ENCODE results near the gene MED19. TPM values are rescaled to one million over a fixed set of nuclear protein-coding genes. Genes with fewer than 3 reads are reported as not detected.

The MED19 gene
- 10 to 100 TPM; 12.9 to 14.1 TPM for total RNA-seq

- peak within 1 kb of the TSS; percentile 94 for H3K4me3 Mint-ChIP-seq
- CTCF ChIA-PET = interaction anchor here (0.9 to 4.9 kb wide), 2 partner anchors 89 to 366 kb away, joined by 3 to 20 read pairs; no protein-coding TSS in a partner anchor
- H3K9me3 Mint-ChIP-seq = no peaks in the 10 kb centered on the region
- H3K36me3 Mint-ChIP-seq = peaks cover 2% of the 10 kb centered on the region
- peak; percentile 85 for DNase-seq
- H3K27me3 Mint-ChIP-seq = no peaks in the 10 kb centered on the region
- peaks cover 53% of the 10 kb centered on the region for H3K4me1 Mint-ChIP-seq (ENCODE audit: low read depth)
- intact Hi-C loops (cut with micrococcal nuclease) = loop anchor here (1.0 to 5.0 kb wide), 11 partner anchors 30 to 867 kb away; partner anchors contain the start of genes CLP1, SELENOH, SLC43A3 and TIMM10
- POLR2A ChIA-PET = interaction anchor here (2.2 kb wide), 1 partner anchor 30 kb away, joined by 12 read pairs; the partner anchor contains the start of gene SELENOH
- H3K27ac Mint-ChIP-seq = peak within 1 kb of the TSS; percentile 89
These were observed at the start of gene MED19 for GRCh38 chr11:57711414-57712255. MED19 (minus strand) TSS chr11:57712215; CDS start chr11:57712179, 36 bp downstream.

GRCh38 chr11:57758174-57758573 lies 46.2 kb upstream of the MED19 start:
- ChIA-PET CTCF (no interaction called here), POLR2A (interaction anchor here (0.6 to 0.7 kb wide), 2 partner anchors 31 to 42 kb away, joined by 3 read pairs; no protein-coding TSS in a partner anchor)
- no peak overlapping the region for H3K4me3 Mint-ChIP-seq
- H3K27me3 Mint-ChIP-seq = no peaks in the 10 kb centered on the region
- no peaks in the 10 kb centered on the region for H3K36me3 Mint-ChIP-seq
- DNase-seq = no peak
- no peaks in the 10 kb centered on the region for H3K9me3 Mint-ChIP-seq
- intact Hi-C loops (cut with micrococcal nuclease) = no loop called here
- H3K27ac Mint-ChIP-seq = no peak overlapping the region
- H3K4me1 Mint-ChIP-seq (ENCODE audit: low read depth) = peaks cover 7% of the 10 kb centered on the region

DNA sequence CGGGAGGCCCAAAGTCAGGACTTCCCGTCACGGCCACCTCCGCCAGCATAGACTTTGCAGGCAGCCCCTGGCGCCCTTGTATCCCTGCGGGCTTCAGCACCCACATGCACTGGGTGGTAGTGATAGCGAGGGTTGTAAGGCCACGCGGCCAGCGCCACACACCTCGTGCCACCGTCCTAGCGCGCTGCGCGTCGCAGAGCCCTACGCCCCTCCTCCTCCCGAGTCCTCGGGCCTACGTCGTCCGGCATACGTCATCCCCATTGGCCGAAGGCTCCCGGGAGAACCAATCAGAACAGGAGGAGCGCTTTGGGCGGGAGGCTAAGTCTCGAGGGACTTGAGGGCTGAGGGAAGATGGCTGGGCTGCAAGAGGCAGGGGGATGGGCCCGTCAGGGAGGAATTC lies 40.9 kb upstream of the MED19 start:
- no peaks in the 10 kb centered on the region for H3K9me3 Mint-ChIP-seq
- ChIA-PET POLR2A (no interaction called here), CTCF (no interaction called here)
- H3K4me1 Mint-ChIP-seq (ENCODE audit: low read depth) = no peaks in the 10 kb centered on the region
- DNase-seq = no peak
- H3K36me3 Mint-ChIP-seq = peaks cover 2% of the 10 kb centered on the region
- no peaks in the 10 kb centered on the region for H3K27me3 Mint-ChIP-seq
- H3K27ac Mint-ChIP-seq = no peak overlapping the region
- no peak overlapping the region for H3K4me3 Mint-ChIP-seq
- intact Hi-C loops (cut with micrococcal nuclease) = no loop called here

- Mint-ChIP-seq H3K36me3 (peaks cover 5% of the 10 kb centered on the region), H3K27me3 (no peaks in the 10 kb centered on the region), H3K4me3 (no peak within 1 kb of the TSS), H3K27ac (no peak within 1 kb of the TSS), H3K9me3 (no peaks in the 10 kb centered on the region), H3K4me1 (ENCODE audit: low read depth) (peaks cover 5% of the 10 kb centered on the region)
- intact Hi-C loops (cut with micrococcal nuclease) = loop anchor here (1.0 kb wide), 1 partner anchor 49 kb away; no protein-coding TSS in a partner anchor
- DNase-seq = no peak
- CTCF ChIA-PET = interaction anchor here (0.9 to 2.0 kb wide), 2 partner anchors 49 to 56 kb away, joined by 4 to 42 read pairs; no protein-coding TSS in a partner anchor
- POLR2A ChIA-PET = interaction anchor here (0.7 to 2.8 kb wide), 2 partner anchors 9 to 10 kb away, joined by 3 to 12 read pairs; partner anchors contain the start of gene SELENOH
These were observed 39.8 kb upstream of the MED19 start, which contains the start of gene BTBD18 for GRCh38 chr11:57751676-57752253. BTBD18 (minus strand) TSS chr11:57751819; CDS start chr11:57751188, 631 bp downstream.

- H3K36me3 Mint-ChIP-seq = peaks cover 5% of the 10 kb centered on the region
- H3K27me3 Mint-ChIP-seq = no peaks in the 10 kb centered on the region
- ChIA-PET POLR2A (interaction anchor here (0.7 to 2.8 kb wide), 2 partner anchors 9 kb away, joined by 3 to 12 read pairs; partner anchors contain the start of gene SELENOH), CTCF (interaction anchor here (0.9 to 2.0 kb wide), 2 partner anchors 50 to 57 kb away, joined by 4 to 42 read pairs; no protein-coding TSS in a partner anchor)
- no peak for DNase-seq
- intact Hi-C loops (cut with micrococcal nuclease) = loop anchor here (1.0 kb wide), 1 partner anchor 49 kb away; no protein-coding TSS in a partner anchor
- H3K27ac Mint-ChIP-seq = no peak overlapping the region
- no peaks in the 10 kb centered on the region for H3K9me3 Mint-ChIP-seq
- H3K4me3 Mint-ChIP-seq = no peak overlapping the region
- H3K4me1 Mint-ChIP-seq (ENCODE audit: low read depth) = peaks cover 8% of the 10 kb centered on the region
These were observed 39.2 kb upstream of the MED19 start for GRCh38 chr11:57751176-57751575.

DNA sequence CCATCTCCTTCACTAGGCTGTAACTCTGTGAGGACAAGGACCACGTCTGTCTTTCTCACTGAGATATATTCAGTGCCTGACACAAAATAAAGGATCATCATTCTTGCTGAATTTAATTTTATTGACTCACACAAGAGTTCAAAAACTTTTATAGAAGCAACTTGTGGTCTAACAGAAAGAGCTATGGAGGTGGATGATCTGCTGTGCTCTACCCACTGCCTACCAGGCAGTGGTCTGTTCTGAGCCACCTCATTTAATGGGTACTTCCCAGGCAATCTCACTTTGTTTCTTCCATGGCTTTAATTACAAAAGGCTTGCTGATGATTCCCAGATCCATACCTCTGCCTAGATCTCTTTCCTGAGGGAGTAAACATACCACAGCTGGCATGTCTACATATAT lies 34.9 kb upstream of the MED19 start:
- Mint-ChIP-seq H3K4me1 (ENCODE audit: low read depth) (peaks cover 40% of the 10 kb centered on the region), H3K27me3 (no peaks in the 10 kb centered on the region), H3K4me3 (no peak overlapping the region), H3K36me3 (peaks cover 34% of the 10 kb centered on the region), H3K9me3 (no peaks in the 10 kb centered on the region), H3K27ac (peak overlapping the region; percentile 44)
- ChIA-PET POLR2A (no interaction called here), CTCF (interaction anchor here (1.4 kb wide), 1 partner anchor 54 kb away, joined by 7 read pairs; no protein-coding TSS in a partner anchor)
- intact Hi-C loops (cut with micrococcal nuclease) = no loop called here
- no peak for DNase-seq

- CTCF ChIA-PET = interaction anchor here (1.0 to 6.2 kb wide), 3 partner anchors 10 to 56 kb away, joined by 4 to 41 read pairs (median 7); no protein-coding TSS in a partner anchor
- intact Hi-C loops (cut with micrococcal nuclease) = no loop called here
- no peaks in the 10 kb centered on the region for H3K9me3 Mint-ChIP-seq
- POLR2A ChIA-PET = interaction anchor here (0.9 to 1.2 kb wide), 2 partner anchors 11 to 14 kb away, joined by 3 read pairs; no protein-coding TSS in a partner anchor
- peaks cover 43% of the 10 kb centered on the region for H3K36me3 Mint-ChIP-seq
- H3K27ac Mint-ChIP-seq = peak overlapping the region; percentile 66
- H3K27me3 Mint-ChIP-seq = no peaks in the 10 kb centered on the region
- H3K4me3 Mint-ChIP-seq = no peak overlapping the region
- H3K4me1 Mint-ChIP-seq (ENCODE audit: low read depth) = peaks cover 45% of the 10 kb centered on the region
- DNase-seq = no peak
These were observed 33.2 kb upstream of the MED19 start for GRCh38 chr11:57745206-57745605.

DNA sequence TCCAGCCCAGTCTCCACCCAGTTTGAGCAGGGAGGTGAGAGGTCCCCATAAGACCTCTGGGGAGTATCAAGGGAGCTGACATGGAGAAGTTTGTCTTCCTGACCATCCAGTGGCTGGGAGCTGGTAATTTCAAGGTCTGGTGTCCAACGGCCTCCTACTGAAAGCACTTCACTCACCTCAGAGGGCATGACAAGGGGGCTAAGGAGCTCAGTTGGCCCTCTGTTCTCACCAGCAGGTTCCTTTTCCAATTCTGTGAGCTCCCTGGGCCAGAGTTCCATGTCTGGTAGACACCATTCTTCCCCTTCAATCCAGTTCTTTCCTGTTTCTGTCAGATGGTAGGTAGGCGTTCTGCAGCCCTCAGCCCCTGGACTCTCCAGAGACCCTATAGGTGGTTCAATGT lies 32.3 kb upstream of the MED19 start:
- ChIA-PET CTCF (interaction anchor here (0.7 to 6.2 kb wide), 2 partner anchors 57 to 103 kb away, joined by 3 to 41 read pairs; no protein-coding TSS in a partner anchor), POLR2A (interaction anchor here (0.9 to 1.2 kb wide), 2 partner anchors 12 to 15 kb away, joined by 3 read pairs; no protein-coding TSS in a partner anchor)
- intact Hi-C loops (cut with micrococcal nuclease) = loop anchor here (5.0 kb wide), 1 partner anchor 417 kb away; no protein-coding TSS in a partner anchor
- Mint-ChIP-seq H3K9me3 (no peaks in the 10 kb centered on the region), H3K4me3 (no peak overlapping the region), H3K27ac (peak overlapping the region; percentile 79), H3K36me3 (peaks cover 45% of the 10 kb centered on the region), H3K27me3 (no peaks in the 10 kb centered on the region), H3K4me1 (ENCODE audit: low read depth) (peaks cover 47% of the 10 kb centered on the region)
- DNase-seq = no peak

DNA sequence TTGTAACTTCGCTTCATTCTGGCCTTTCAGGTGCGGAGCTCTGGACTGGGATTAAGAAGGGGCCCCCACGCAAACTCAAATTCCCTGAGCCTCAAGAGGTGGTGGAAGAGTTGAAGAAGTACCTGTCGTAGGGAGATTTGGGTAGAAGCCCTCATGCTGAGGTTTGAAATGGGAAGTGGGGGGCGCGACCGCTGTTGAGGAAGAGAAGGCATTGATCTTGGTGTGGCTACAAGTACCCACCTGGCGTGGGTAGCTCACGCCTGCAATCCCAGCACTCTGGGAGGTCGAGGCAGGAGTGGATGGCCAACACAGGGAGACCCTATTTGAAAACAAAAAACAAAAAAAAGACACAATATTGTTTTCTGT lies 30.1 kb upstream of the MED19 start:
- peak overlapping the region; percentile 99 for H3K27ac Mint-ChIP-seq
- H3K27me3 Mint-ChIP-seq = no peaks in the 10 kb centered on the region
- H3K36me3 Mint-ChIP-seq = peaks cover 47% of the 10 kb centered on the region
- intact Hi-C loops (cut with micrococcal nuclease) = loop anchor here (5.0 kb wide), 1 partner anchor 415 kb away; no protein-coding TSS in a partner anchor
- ChIA-PET CTCF (interaction anchor here (1.3 to 6.2 kb wide), 5 partner anchors 32 to 782 kb away, joined by 3 to 41 read pairs (median 5); no protein-coding TSS in a partner anchor), POLR2A (interaction anchor here (0.6 to 2.3 kb wide), 10 partner anchors 9 to 406 kb away, joined by 3 to 12 read pairs (median 5); partner anchors contain the start of genes BTBD18, MED19, SSRP1 and TMX2)
- no peaks in the 10 kb centered on the region for H3K9me3 Mint-ChIP-seq
- H3K4me3 Mint-ChIP-seq = peak overlapping the region; percentile 97
- no peak for DNase-seq
- peaks cover 45% of the 10 kb centered on the region for H3K4me1 Mint-ChIP-seq (ENCODE audit: low read depth)

GRCh38 chr11:57741132-57742086 lies 29.4 kb upstream of the MED19 start, which contains the start of gene SELENOH:
SELENOH (plus strand) TSS chr11:57741491; CDS start chr11:57741596, 105 bp downstream.
- ChIA-PET CTCF (interaction anchor here (0.6 to 6.2 kb wide), 8 partner anchors 28 to 838 kb away, joined by 3 to 41 read pairs (median 4); no protein-coding TSS in a partner anchor), POLR2A (interaction anchor here (0.6 to 2.3 kb wide), 13 partner anchors 9 to 836 kb away, joined by 3 to 12 read pairs (median 4); partner anchors contain the start of genes BTBD18, MED19, SSRP1 and TMX2)
- intact Hi-C loops (cut with micrococcal nuclease) = loop anchor here (1.0 to 5.0 kb wide), 11 partner anchors 29 to 837 kb away; partner anchors contain the start of genes CLP1, MED19 and TMX2
- peak; percentile 98 for DNase-seq
- H3K4me3 Mint-ChIP-seq = peak within 1 kb of the TSS; percentile 97
- no peaks in the 10 kb centered on the region for H3K27me3 Mint-ChIP-seq
- H3K36me3 Mint-ChIP-seq = peaks cover 46% of the 10 kb centered on the region
- H3K27ac Mint-ChIP-seq = peak within 1 kb of the TSS; percentile 99
- peaks cover 40% of the 10 kb centered on the region for H3K4me1 Mint-ChIP-seq (ENCODE audit: low read depth)
- no peaks in the 10 kb centered on the region for H3K9me3 Mint-ChIP-seq
